Astrocyte of the cerebellum (primary cell): Measurements from ENCODE around the gene MPPED1.

Experiments
- DNase-seq: peaks from one replicate; pipeline ENCODE4 v3.0.0-alpha.2; 2011; ENCODE audit warnings: low read depth
- H3K4me3 ChIP-seq: 2 replicates; pipeline ENCODE4 v1.5.1; 2011; ENCODE audit warnings: mild to moderate bottlenecking, low read depth, low read length, moderate library complexity
- in situ Hi-C: cut with HindIII; loops from 2 replicates; pipeline ENCODE4 v1.10.0; 2017; ENCODE audit warnings: low sequenced_read_pairs
- TF ChIP-seq, protein P1 (sequence below): IDR thresholded peaks from 2 replicates; pipeline ENCODE4 v1.5.1; 2012; ENCODE audit warnings: low read length, low read depth, moderate library complexity, mild to moderate bottlenecking; ENCODE audit errors: missing control alignments

MPPED1 gene

DNA sequence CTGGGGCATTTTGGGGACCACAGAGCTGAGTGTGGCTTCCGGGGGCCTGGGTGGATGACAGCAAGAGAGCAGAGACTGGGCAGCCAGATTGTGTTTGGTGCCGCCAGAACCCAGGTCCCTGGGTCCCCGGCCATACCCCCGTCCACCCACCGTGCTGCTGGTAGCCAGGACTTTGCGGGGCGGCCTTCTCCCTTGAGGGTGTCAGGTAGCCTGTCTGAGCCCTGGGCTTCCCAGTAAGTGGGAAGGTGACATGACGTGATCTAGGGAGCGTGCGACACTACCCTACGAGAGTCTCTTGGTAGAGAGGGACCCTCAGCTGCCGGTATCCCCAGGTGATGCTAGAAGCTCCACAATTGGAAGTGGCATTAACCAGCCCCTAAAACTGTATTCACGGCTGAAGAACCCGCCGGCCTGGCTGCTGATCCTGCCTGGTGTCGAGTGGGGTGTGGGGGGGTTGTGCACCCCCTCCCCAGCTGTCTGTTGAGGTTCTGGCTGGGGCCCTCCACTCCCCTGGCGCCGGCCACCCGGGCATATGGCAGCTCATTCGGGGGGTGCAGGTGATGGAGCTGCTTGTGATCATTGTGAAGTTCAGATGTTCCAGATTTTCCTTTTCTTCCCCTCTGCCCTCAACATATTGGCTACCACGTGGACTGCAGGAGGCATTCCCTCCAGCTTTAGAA, 66.9 kb downstream of the MPPED1 start:
- in situ Hi-C loops, result no loop called here
- no peak for DNase-seq
- TF ChIP-seq, protein P1, sequence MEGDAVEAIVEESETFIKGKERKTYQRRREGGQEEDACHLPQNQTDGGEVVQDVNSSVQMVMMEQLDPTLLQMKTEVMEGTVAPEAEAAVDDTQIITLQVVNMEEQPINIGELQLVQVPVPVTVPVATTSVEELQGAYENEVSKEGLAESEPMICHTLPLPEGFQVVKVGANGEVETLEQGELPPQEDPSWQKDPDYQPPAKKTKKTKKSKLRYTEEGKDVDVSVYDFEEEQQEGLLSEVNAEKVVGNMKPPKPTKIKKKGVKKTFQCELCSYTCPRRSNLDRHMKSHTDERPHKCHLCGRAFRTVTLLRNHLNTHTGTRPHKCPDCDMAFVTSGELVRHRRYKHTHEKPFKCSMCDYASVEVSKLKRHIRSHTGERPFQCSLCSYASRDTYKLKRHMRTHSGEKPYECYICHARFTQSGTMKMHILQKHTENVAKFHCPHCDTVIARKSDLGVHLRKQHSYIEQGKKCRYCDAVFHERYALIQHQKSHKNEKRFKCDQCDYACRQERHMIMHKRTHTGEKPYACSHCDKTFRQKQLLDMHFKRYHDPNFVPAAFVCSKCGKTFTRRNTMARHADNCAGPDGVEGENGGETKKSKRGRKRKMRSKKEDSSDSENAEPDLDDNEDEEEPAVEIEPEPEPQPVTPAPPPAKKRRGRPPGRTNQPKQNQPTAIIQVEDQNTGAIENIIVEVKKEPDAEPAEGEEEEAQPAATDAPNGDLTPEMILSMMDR, result no peak
- no peak overlapping the region for H3K4me3 ChIP-seq

DNA sequence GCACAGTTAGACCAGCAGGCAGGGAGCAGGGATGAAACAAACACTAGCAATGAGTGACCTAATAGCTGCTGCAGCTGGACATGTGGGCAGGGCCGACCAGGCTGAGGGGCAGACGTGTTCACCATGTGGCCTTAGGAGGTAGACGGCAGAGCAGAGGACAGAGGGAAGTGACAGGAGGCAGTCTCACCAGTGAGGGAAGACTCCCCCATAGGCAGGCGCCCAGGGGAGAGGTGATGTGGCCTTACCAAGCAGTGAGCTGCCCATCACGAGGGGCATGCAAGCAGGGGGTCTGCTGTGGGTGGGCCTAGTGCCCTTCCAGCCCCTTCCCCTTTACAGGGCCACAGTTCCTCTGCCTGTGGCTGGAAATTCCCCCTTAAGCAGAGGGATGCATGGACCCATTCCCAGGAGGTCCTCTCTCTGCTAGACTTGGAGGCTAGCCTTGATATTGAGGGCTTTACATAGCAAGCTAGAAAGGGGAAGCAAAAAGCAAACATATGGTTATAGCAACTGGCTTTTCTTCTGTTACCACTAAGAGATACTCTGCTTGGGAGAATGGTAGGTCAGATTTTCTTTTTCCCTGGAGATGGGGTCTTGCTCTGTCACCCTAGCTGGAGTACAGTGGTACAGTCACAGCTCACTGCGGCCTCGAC, 67.6 kb downstream of the MPPED1 start:
- H3K4me3 ChIP-seq, result no peak overlapping the region
- TF ChIP-seq, protein P1, result no peak
- no peak for DNase-seq
- in situ Hi-C loops, result no loop called here

DNA sequence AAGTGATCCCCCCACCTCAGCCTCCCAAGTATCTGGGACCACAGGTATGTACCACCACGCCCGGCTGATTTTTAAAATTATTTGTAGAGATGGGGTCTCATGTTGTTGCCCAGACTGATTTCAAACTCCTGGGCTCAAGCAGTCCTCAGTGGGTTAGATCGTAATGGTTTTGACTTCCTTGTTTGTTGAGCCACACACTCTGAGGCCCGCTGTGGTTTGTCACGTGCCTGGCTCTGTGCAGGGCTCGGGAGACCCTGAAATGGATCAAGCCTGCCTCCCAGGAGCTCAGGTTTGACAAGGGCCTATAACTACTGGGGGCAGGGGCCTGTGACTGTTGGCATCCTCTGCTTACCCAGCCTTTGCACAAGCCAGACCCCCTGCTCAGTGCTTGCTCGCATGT, 68.1 kb downstream of the MPPED1 start:
- H3K4me3 ChIP-seq, result no peak overlapping the region
- DNase-seq, result no peak
- in situ Hi-C loops, result no loop called here
- TF ChIP-seq, protein P1, result no peak

DNA sequence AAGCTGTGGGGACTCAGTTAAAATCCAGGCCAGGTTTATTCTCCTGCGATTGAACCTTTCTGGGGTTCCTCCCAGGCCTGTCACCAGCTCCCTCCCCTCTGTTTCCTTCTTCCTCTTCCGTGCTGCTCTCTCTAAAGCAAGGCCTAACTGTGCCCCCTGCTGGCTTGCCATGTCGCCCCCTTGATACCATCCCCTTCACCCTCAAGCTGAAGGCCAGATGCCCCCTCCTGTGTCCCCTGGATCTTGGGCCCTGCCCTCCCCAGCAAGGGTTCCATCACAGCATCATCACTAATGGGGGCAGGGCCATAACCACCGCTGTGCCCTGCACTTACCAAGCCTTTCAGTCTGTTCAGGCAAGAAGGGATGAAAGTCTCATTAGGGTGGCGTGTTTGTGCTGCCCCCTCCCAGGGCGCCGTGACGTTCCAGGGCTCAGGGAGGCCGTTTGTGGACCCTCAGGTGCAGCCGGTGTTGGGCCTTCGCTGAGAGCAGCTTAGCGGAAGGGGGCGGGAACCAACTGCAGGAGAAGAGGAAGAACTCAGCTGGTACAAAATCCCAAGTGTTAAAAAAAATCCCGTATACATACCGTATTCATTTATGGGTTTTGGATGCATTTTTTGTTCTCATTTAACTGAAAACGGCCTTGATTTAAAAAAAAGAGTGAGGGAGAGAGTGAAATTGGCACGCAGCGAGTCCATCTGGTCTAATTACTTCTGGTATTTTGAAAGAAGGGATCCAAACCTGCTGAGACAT, 69.9 kb downstream of the MPPED1 start:
- TF ChIP-seq, protein P1, result no peak
- in situ Hi-C loops, result no loop called here
- DNase-seq, result no peak
- H3K4me3 ChIP-seq, result no peak overlapping the region

DNA sequence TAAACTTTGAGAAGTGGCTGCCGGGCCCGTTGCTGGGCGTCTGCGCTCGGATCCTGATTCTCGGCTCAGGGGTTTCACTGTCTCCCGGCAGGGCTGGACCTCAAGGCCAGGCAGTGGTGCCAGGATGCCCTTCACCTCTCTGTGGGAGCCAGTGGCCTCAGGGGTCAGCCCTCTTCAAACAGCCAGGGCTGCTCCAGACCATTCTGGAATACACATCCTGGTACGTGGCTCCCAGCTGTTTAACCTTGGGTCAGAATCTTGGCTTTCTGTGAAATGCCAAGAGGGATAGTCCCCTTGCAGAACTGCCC, 70.5 kb downstream of the MPPED1 start:
- no peak for DNase-seq
- H3K4me3 ChIP-seq, result no peak overlapping the region
- TF ChIP-seq, protein P1, result no peak

DNA sequence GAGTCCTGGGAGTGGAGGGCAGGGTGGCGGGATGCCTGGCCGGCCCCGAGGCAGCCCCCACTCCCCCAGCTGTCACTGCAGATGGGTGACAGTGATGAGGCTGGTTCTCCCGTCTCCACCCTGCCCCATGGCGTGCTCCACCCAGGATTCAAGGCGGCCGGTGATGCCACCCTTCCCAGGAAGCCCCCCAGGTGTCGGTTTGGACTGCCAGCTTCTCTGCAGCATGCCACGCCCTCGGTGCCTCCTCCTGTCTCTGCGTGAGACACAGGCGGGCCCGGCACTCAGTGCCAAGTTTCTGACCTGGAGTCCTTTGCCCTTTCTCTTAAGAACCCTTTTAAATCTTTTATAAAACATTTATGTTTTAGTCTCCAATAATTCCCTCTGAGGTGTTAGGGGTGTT, 71.5 kb downstream of the MPPED1 start:
- no peak for DNase-seq
- H3K4me3 ChIP-seq, result no peak overlapping the region
- in situ Hi-C loops, result no loop called here
- TF ChIP-seq, protein P1, result no peak

More for the DNA sequence above, 70.5 kb downstream of the MPPED1 start:
- in situ Hi-C loops, result no loop called here
